GM12875 (cell line): ENCODE measurements around the gene PADI2.

Source experiments
- H3K4me3 ChIP-seq: one replicate; pipeline ENCODE4 v1.5.1; 2011; ENCODE audit warnings: low read depth, low read length, control low read depth
- CTCF ChIP-seq: IDR thresholded peaks from 2 replicates; pipeline ENCODE4 v1.5.1; 2011; ENCODE audit warnings: low read depth, mild to moderate bottlenecking, control low read depth, inconsistent platforms, low read length, moderate library complexity, borderline replicate concordance; ENCODE audit not compliant: insufficient read depth

The PADI2 gene

GRCh38 chr1:17091252-17091651 lies 28.0 kb downstream of the PADI2 start:
- TF ChIP-seq CTCF, result no peak
- no peak overlapping the region for H3K4me3 ChIP-seq

GRCh38 chr1:17089506-17089905 lies 29.7 kb downstream of the PADI2 start:
- no peak for TF ChIP-seq CTCF
- no peak overlapping the region for H3K4me3 ChIP-seq

- TF ChIP-seq CTCF, result no peak
- no peak overlapping the region for H3K4me3 ChIP-seq
These were observed 32.5 kb downstream of the PADI2 start for GRCh38 chr1:17086751-17087150.

GRCh38 chr1:17084787-17085186 lies 34.5 kb downstream of the PADI2 start:
- no peak overlapping the region for H3K4me3 ChIP-seq
- TF ChIP-seq CTCF, result no peak

- H3K4me3 ChIP-seq, result no peak overlapping the region
- no peak for TF ChIP-seq CTCF
These were observed 36.5 kb downstream of the PADI2 start for GRCh38 chr1:17082761-17083160.

GRCh38 chr1:17081439-17081838 lies 37.8 kb downstream of the PADI2 start:
- no peak for TF ChIP-seq CTCF
- no peak overlapping the region for H3K4me3 ChIP-seq

- H3K4me3 ChIP-seq, result no peak overlapping the region
- TF ChIP-seq CTCF, result no peak
These were observed 38.4 kb downstream of the PADI2 start for GRCh38 chr1:17080880-17081279.
